H1 (cell line): ENCODE data around the gene DPPA4. TPM values are rescaled to one million over a fixed set of nuclear protein-coding genes. Genes with fewer than 3 reads are reported as not detected.

ENCODE experiments used
- CBX5 ChIP-seq: fragments of 300-800, 300-1000 bp; sonication (generic); IDR thresholded peaks from 2 replicates; pipeline ENCODE4 v1.7.1; 2016; ENCODE audit warnings: antibody characterized with exemption, low read length, low read depth
- CHD7 ChIP-seq: fragments of 300-600 bp; sonication (generic); IDR thresholded peaks from 2 replicates; pipeline ENCODE4 v1.7.1; 2012; ENCODE audit warnings: low read length, moderate library complexity, mild to moderate bottlenecking, inconsistent platforms; ENCODE audit not compliant: insufficient replicate concordance
- E2F6 ChIP-seq: IDR thresholded peaks from 2 replicates; pipeline ENCODE4 v1.6.1; 2012; ENCODE audit warnings: inconsistent platforms
- MAFK ChIP-seq: IDR thresholded peaks from 2 replicates; pipeline ENCODE4 v1.6.1; 2012; ENCODE audit warnings: low read depth, mild to moderate bottlenecking, improper control_type of control experiment, low read length
- RFX5 ChIP-seq: IDR thresholded peaks from 2 replicates; pipeline ENCODE4 v1.6.1; 2011; ENCODE audit warnings: low read depth, low read length, improper control_type of control experiment, borderline replicate concordance
- polyA plus RNA-seq, 7 experiments: library from polyadenylated mRNA; depleted of rRNA in 3 of 7; stranded (reverse) in 5 of 7; unstranded in 2 of 7; fragments of >200 nt in 5 of 7; fragments of 200-250 nt in 2 of 7; gene quantifications; 1 replicate in 5 of 7; 2 replicates in 1 of 7; 4 replicates in 1 of 7; pipeline versions ENCODE4 v1.2.1 to v1.2.3, GENCODE V29; 2011 to 2013; ENCODE audit warnings: missing spikeins in 2 of 7, mixed read lengths in 2 of 7
- total RNA-seq: library from RNA; stranded (reverse); fragmentation: NEBNext Ultra II Directional; extraction: Animal tissue kit (Norgen Biotek cat#: 25700); gene quantifications from 2 replicates; pipeline ENCODE4 v1.2.1, GENCODE V29; 2021
- TF ChIP-seq, protein P1 (sequence below), 3 experiments: IDR thresholded peaks; 1 replicate in 2 of 3; 2 replicates in 1 of 3; pipeline versions ENCODE4 v1.5.1 to v1.6.1; 2011; ENCODE audit warnings: low read length in 3 of 3, mild to moderate bottlenecking in 3 of 3, inconsistent platforms in 2 of 3, low read depth in 1 of 3, moderate library complexity in 1 of 3; ENCODE audit not compliant: insufficient read depth in 1 of 3; ENCODE audit errors: control extremely low read depth in 1 of 3

DPPA4 gene
- total and polyA plus RNA-seq, 2 of the 8 experiments (the other 6 are each of a cell fraction or from before 2014, with no cell fraction given), result 424 to 772 TPM

DNA sequence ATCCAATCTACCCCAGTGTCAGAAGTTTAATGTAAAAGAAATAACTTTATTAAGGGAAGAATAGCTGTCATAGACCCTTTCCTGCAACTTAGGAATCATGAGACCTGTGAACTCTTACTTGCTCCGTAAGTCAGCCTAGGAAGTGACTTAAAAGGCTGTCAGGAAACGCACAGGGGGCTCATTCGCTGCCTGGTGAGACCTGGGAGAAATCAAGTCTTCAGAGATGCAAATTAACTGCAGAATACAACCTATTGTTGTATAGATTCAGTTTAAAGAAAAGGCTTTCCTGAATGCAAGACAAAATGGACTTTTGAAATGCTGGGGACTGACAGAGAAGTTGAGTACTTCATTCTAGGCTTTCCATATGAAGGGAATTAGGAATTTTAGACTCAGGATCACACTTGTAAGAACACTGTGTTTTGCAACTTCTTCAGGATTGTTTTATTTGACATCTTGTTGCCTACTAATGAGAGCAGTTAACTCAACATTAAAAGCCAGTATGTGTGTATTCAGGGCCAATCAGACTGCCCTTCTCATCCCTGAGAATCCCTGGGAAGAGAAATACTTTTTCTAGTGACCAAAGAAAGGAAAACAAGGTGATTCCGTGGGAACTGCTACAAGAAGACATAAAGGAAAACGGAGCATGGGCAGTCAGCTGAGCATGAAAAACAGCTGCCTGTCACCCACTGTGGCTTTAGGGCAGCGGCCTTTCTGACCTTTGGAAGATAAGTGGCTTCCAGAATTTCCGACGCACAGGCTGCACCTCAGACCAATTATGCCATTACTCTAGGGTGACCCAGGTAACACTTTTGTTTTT is 18.5 kb upstream of the DPPA4 start (continued):
- TF ChIP-seq, protein P1, sequence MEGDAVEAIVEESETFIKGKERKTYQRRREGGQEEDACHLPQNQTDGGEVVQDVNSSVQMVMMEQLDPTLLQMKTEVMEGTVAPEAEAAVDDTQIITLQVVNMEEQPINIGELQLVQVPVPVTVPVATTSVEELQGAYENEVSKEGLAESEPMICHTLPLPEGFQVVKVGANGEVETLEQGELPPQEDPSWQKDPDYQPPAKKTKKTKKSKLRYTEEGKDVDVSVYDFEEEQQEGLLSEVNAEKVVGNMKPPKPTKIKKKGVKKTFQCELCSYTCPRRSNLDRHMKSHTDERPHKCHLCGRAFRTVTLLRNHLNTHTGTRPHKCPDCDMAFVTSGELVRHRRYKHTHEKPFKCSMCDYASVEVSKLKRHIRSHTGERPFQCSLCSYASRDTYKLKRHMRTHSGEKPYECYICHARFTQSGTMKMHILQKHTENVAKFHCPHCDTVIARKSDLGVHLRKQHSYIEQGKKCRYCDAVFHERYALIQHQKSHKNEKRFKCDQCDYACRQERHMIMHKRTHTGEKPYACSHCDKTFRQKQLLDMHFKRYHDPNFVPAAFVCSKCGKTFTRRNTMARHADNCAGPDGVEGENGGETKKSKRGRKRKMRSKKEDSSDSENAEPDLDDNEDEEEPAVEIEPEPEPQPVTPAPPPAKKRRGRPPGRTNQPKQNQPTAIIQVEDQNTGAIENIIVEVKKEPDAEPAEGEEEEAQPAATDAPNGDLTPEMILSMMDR (IDR thresholded peaks at IDR 0.05; ENCODE audit: control extremely low read depth in 1 of 3, insufficient read depth in 1 of 3, low read depth in 1 of 3, low read length in 3 of 3), result no peak
- no peak for TF ChIP-seq CBX5
- peak; percentile 94 for TF ChIP-seq CHD7
- no peak for TF ChIP-seq MAFK
- TF ChIP-seq RFX5, result no peak
- no peak for TF ChIP-seq E2F6
